GM12878 (cell line): Measurements from ENCODE around the gene ANO6. TPM values are rescaled to one million over a fixed set of nuclear protein-coding genes. Genes with fewer than 3 reads are reported as not detected.

Experiments used
- ASH2L ChIP-seq: fragments of 300-600, 200-600 bp; sonication (generic); IDR thresholded peaks from 2 replicates; pipeline ENCODE4 v1.6.1; 2017; ENCODE audit warnings: low read depth, mild to moderate bottlenecking, borderline replicate concordance
- CHD1 ChIP-seq: IDR thresholded peaks from 2 replicates; pipeline ENCODE4 v1.6.1; 2012; ENCODE audit warnings: low read depth, low read length, improper control_type of control experiment
- HDAC2 ChIP-seq: fragments of 200-600 bp; sonication (generic); IDR thresholded peaks from 2 replicates; pipeline ENCODE4 v1.6.1; 2017
- JUNB ChIP-seq: IDR thresholded peaks from 2 replicates; pipeline ENCODE4 v1.6.1; 2016; ENCODE audit warnings: antibody characterized with exemption, mild to moderate bottlenecking
- STAT3 ChIP-seq: IDR thresholded peaks from 2 replicates; pipeline ENCODE4 v1.6.1; 2011; ENCODE audit warnings: low read depth, low read length, improper control_type of control experiment
- polyA plus RNA-seq, 11 experiments: library from polyadenylated mRNA; depleted of rRNA in 4 of 11; unstranded in 6 of 11; stranded (reverse) in 5 of 11; fragments of >200 nt; fragmentation: Nextera tagmentation in 4 of 11; fragmentation: Illumina TruSeq in 1 of 11; extraction: Ambion mirVana in 4 of 11; extraction: Trizol in 1 of 11; gene quantifications; 1 replicate in 1 of 11; 2 replicates in 10 of 11; pipeline versions ENCODE4 v1.2.1 to v1.2.3, GENCODE V29; 2011 to 2016; ENCODE audit warnings: inconsistent platforms in 2 of 11, missing spikeins in 2 of 11, low read depth in 1 of 11
- total RNA-seq, 4 experiments: library from RNA; depleted of rRNA in 3 of 4; stranded (reverse); fragments of >200 nt in 3 of 4; fragmentation: Illumina TruSeq in 1 of 4; extraction: Trizol in 1 of 4; gene quantifications; 2 replicates each; pipeline versions ENCODE4 v1.2.1 to v1.2.3, GENCODE V29; 2013 to 2021
- TF ChIP-seq, protein P1 (sequence below): fragments of 450-650 bp; IDR thresholded peaks from 2 replicates; pipeline ENCODE4 v1.6.1; 2017; ENCODE audit warnings: low read depth, mild to moderate bottlenecking, moderate library complexity
- TF ChIP-seq, protein P2 (sequence below): fragments of 450-650 bp; IDR thresholded peaks from 2 replicates; pipeline ENCODE4 v1.6.1; 2016; ENCODE audit warnings: mild to moderate bottlenecking, moderate library complexity, borderline replicate concordance
- TF ChIP-seq, protein P3 (sequence below): fragments of 450-650 bp; IDR thresholded peaks from 2 replicates; pipeline ENCODE4 v1.6.1; 2018; ENCODE audit warnings: mild to moderate bottlenecking, low read depth, moderate library complexity; ENCODE audit not compliant: partially characterized antibody
- TF ChIP-seq, protein P4 (sequence below): fragments of 450-650 bp; IDR thresholded peaks from 2 replicates; pipeline ENCODE4 v1.6.1; 2017; ENCODE audit warnings: mild to moderate bottlenecking, moderate library complexity

Gene ANO6
- total and polyA plus RNA-seq, 10 of the 15 experiments (the other 5 are each of a cell fraction or from before 2014, with no cell fraction given) = 4.6 to 30.3 (median 26.0) TPM

DNA sequence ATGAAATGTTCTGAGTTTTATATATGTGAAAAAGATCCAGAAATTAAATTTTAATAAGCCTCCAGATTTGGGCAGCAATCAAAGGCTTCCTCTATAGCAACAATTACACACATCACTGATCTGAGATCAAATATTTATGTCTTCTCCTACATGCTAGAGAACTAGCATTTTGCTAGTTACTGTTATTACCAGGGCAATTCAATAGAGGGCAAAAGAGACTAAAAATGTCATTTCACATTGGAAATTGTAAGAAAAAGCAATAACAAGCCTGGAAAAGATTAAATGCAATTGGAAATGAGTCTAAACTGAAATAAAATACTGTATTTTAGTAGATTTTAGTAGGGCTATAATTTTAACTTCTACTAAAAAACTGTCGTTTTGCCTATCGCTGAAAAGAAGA is 32.6 kb upstream of the ANO6 start (continued):
- TF ChIP-seq, protein P1, sequence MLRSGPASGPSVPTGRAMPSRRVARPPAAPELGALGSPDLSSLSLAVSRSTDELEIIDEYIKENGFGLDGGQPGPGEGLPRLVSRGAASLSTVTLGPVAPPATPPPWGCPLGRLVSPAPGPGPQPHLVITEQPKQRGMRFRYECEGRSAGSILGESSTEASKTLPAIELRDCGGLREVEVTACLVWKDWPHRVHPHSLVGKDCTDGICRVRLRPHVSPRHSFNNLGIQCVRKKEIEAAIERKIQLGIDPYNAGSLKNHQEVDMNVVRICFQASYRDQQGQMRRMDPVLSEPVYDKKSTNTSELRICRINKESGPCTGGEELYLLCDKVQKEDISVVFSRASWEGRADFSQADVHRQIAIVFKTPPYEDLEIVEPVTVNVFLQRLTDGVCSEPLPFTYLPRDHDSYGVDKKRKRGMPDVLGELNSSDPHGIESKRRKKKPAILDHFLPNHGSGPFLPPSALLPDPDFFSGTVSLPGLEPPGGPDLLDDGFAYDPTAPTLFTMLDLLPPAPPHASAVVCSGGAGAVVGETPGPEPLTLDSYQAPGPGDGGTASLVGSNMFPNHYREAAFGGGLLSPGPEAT = no peak
- TF ChIP-seq JUNB (no peak), HDAC2 (no peak), CHD1 (no peak), STAT3 (no peak), ASH2L (no peak)
- TF ChIP-seq, protein P2, sequence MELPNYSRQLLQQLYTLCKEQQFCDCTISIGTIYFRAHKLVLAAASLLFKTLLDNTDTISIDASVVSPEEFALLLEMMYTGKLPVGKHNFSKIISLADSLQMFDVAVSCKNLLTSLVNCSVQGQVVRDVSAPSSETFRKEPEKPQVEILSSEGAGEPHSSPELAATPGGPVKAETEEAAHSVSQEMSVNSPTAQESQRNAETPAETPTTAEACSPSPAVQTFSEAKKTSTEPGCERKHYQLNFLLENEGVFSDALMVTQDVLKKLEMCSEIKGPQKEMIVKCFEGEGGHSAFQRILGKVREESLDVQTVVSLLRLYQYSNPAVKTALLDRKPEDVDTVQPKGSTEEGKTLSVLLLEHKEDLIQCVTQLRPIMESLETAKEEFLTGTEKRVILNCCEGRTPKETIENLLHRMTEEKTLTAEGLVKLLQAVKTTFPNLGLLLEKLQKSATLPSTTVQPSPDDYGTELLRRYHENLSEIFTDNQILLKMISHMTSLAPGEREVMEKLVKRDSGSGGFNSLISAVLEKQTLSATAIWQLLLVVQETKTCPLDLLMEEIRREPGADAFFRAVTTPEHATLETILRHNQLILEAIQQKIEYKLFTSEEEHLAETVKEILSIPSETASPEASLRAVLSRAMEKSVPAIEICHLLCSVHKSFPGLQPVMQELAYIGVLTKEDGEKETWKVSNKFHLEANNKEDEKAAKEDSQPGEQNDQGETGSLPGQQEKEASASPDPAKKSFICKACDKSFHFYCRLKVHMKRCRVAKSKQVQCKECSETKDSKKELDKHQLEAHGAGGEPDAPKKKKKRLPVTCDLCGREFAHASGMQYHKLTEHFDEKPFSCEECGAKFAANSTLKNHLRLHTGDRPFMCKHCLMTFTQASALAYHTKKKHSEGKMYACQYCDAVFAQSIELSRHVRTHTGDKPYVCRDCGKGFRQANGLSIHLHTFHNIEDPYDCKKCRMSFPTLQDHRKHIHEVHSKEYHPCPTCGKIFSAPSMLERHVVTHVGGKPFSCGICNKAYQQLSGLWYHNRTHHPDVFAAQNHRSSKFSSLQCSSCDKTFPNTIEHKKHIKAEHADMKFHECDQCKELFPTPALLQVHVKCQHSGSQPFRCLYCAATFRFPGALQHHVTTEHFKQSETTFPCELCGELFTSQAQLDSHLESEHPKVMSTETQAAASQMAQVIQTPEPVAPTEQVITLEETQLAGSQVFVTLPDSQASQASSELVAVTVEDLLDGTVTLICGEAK = no peak
- TF ChIP-seq, protein P3, sequence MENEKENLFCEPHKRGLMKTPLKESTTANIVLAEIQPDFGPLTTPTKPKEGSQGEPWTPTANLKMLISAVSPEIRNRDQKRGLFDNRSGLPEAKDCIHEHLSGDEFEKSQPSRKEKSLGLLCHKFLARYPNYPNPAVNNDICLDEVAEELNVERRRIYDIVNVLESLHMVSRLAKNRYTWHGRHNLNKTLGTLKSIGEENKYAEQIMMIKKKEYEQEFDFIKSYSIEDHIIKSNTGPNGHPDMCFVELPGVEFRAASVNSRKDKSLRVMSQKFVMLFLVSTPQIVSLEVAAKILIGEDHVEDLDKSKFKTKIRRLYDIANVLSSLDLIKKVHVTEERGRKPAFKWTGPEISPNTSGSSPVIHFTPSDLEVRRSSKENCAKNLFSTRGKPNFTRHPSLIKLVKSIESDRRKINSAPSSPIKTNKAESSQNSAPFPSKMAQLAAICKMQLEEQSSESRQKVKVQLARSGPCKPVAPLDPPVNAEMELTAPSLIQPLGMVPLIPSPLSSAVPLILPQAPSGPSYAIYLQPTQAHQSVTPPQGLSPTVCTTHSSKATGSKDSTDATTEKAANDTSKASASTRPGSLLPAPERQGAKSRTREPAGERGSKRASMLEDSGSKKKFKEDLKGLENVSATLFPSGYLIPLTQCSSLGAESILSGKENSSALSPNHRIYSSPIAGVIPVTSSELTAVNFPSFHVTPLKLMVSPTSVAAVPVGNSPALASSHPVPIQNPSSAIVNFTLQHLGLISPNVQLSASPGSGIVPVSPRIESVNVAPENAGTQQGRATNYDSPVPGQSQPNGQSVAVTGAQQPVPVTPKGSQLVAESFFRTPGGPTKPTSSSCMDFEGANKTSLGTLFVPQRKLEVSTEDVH = no peak
- TF ChIP-seq, protein P4, sequence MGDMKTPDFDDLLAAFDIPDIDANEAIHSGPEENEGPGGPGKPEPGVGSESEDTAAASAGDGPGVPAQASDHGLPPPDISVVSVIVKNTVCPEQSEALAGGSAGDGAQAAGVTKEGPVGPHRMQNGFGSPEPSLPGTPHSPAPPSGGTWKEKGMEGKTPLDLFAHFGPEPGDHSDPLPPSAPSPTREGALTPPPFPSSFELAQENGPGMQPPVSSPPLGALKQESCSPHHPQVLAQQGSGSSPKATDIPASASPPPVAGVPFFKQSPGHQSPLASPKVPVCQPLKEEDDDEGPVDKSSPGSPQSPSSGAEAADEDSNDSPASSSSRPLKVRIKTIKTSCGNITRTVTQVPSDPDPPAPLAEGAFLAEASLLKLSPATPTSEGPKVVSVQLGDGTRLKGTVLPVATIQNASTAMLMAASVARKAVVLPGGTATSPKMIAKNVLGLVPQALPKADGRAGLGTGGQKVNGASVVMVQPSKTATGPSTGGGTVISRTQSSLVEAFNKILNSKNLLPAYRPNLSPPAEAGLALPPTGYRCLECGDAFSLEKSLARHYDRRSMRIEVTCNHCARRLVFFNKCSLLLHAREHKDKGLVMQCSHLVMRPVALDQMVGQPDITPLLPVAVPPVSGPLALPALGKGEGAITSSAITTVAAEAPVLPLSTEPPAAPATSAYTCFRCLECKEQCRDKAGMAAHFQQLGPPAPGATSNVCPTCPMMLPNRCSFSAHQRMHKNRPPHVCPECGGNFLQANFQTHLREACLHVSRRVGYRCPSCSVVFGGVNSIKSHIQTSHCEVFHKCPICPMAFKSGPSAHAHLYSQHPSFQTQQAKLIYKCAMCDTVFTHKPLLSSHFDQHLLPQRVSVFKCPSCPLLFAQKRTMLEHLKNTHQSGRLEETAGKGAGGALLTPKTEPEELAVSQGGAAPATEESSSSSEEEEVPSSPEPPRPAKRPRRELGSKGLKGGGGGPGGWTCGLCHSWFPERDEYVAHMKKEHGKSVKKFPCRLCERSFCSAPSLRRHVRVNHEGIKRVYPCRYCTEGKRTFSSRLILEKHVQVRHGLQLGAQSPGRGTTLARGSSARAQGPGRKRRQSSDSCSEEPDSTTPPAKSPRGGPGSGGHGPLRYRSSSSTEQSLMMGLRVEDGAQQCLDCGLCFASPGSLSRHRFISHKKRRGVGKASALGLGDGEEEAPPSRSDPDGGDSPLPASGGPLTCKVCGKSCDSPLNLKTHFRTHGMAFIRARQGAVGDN = no peak
